GDM1 (cell line): ENCODE measurements around the gene PPAT.
"Not testable (repeated sequence)": the region's sequence is repeated elsewhere in the genome, so short reads cannot be mapped to it uniquely, and the experiment has no call there.

Source experiments
- DNase-seq: peaks from one replicate; lab custom pipeline; 2025; lab: John Stamatoyannopoulos, UW

The PPAT gene

DNA sequence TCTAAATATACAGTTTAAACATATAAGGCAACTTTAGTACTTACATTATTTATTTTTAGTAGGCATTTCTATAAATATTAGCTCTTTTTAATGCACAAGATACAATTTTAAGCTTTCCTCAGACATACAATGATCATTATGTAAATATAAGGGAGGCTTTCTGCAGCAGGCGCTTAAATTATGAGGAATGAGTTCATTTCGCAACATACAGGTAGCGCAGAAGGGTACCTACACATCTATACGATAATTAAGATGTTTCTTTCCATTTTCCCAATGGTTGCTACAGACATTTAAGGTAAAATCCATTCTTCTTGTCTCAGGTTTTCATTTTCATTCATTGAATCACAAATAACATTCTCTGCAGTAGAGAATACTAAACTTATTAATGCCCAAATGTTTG lies 49.3 kb downstream of the PPAT start:
- DNase-seq, result no peak

DNA sequence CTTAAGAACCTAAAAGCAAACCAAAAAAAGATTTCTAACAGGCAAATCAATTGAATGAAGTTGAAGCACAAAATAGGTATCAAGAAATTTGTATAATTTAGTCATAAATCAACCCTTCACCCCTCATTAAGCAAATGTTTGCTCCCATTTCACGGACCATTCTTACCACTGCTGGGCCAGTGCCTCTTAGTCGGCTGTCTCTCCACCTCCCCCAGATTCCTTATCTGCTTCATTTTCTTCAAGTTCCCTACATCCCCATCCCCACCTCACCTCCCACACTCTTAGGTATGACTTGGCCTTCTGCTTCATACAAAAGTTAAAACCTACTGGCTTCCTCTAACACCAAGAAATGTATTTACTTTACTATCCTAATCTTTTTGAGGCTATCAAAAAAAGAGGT lies 60.0 kb downstream of the PPAT start:
- no peak for DNase-seq

DNA sequence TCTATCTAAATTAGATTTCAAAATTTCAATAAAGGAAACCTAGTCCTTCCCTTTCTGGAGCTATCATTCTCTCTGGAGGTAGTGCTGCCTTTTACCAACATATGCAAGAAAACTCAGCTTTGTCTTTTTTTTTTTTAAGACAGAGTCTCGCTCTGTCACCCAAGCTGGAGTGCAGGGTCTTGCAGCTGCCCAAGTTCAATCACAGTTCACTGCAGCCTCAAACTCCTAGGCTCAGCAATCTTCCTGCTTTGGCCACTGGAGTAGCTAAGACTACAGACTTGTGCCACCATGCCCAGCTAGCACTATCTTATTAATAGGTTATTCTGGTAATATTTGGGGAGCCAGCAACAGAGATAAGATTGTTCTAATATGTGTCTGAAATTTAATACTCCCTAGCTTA lies 60.5 kb downstream of the PPAT start:
- DNase-seq, result no peak

DNA sequence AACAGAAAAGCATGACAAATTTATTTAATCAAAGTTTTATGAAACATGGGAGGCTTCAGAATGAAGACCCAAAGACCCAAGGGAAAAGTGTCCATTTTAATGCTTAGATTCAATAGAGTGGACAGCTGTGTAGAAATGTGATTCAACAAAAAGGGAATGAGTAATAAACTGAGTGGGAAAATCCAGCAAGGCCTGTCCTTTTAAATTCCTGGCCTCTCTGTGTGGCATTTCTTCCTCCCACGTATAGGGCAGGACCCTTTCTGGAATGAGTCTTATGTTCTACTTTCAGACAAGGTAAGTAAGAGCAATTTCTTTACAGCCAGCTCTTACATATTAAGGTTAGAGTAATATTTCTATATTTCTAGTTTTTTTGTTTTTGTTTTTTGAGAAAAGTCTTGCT lies 62.6 kb downstream of the PPAT start:
- no peak for DNase-seq

DNA sequence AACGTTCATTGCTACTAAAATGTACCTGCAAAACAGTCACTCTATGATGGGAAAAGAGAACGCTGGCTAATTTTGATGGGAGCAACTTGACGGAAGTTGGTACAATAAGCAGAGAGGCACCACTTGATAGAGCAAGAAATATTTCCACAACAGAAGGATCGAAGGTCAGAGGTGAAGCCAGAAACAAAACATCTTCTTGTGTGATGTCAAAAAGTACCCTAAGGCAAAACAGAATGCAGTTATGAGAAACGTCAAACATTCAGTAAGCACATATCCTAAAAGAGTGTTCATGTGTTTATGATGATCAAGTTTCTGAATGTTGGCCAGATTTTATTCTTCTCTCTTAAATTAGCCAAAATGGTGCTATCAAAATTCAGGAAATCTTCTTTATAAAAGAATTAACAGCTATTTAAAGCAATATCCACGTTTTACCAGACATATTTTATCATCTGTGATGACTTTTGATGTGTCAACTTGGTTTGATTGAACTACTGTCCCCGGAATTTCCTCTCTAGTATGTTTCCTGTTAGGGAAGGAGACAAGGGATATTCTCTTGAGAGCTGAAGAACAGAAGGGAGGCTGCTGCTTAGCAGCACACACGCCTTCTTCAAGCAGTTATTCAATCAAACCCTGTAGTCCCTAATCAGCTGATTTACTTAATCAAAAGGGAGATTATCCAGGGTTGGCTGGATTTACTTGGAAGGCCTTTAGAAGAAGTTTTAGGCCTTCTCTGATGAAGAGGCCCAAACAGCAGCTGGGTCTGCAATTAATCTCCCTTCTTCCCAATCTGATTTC lies 63.8 kb downstream of the PPAT start:
- no peak for DNase-seq

DNA sequence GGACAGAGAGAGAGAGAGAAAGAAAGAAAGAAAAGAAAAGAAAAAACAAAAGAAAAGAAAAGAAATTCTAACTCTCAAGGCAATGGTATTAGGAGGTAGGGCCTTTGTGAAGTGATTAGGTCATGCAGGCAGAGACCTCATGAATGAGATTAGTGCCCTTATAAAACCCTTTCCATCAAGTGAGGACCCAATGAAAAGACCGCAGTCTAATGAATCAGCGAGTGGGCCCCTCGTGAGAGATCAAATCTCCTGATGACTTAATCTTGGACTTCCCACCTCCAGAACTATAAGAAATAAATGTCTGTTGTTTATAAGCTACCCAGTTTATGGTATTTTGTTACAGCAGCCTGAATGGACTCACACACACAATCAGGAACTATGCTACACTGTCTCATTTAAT lies 65.0 kb downstream of the PPAT start:
- no peak for DNase-seq

DNA sequence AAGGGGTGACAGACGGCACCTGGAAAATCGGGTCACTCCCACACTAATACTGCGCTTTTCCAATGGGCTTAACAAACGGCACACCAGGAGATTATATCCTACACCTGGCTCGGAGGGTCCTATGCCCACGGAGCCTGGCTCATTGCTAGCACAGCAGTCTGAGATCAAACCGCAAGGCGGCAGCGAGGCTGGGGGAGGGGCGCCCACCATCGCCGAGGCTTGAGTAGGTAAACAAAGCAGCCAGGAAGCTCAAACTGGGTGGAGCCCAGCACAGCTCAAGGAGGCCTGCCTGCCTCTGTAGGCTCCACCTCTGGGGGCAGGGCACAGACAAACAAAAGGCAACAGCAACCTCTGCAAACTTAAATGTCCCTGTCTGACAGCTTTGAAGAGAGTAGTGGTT lies 72.4 kb downstream of the PPAT start:
- DNase-seq, result not testable (repeated sequence)

DNA sequence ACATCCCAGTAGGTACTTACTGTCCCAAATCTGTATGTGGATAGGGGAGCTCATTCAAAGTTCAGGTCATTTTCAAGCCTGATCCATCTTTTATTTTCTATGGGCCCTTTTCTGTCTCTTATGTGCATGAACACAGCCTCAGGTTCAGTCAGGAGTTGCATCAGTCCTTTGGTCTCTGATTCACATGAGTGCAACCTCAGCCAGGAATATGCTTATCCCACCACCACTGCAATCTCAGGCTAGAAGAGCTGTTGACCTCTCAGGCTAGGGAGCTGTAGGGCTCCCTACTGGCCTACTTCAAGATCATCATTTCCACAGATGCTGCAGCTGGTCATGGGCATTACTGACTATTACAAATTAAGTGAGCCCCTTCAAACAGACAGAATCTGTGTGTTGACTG lies 75.3 kb downstream of the PPAT start:
- DNase-seq, result no peak

DNA sequence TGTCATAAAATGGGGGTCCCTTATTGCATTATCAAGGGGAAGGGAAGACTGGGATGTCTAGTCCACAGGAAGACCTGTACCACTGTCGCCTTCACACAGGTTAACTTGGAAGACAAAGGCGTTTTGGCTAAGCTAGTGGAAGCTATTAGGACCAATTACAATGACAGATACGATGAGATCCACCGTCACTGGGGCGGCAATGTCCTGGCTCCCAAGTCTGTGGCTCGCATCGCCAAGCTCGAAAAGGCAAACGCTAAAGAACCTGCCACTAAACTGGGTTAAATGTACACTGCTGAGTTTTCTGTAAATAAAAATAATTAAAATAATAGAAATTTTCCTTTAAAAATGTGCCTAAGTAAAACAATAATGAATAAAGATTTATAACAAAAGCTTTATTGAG lies 78.8 kb downstream of the PPAT start:
- no peak for DNase-seq

DNA sequence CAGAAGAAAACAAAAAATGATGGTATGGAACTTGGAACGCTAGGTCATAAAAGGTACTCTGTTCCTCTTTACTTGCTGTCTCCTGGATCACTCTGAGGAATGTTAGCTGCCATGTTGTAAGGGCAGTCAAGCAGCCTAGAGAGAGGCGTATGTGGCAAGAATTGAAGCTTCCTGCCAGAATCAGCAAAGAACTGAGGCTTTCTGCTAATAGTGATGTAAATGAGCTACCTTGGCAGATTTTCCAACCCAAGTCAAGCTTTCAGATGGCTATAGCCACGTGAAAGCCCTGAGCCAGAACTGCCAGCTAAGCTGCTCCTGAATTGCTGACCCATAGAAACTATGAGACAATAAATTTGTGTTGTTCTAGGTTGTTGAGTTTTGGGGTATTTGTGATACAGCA lies 86.8 kb downstream of the PPAT start:
- DNase-seq, result no peak

DNA sequence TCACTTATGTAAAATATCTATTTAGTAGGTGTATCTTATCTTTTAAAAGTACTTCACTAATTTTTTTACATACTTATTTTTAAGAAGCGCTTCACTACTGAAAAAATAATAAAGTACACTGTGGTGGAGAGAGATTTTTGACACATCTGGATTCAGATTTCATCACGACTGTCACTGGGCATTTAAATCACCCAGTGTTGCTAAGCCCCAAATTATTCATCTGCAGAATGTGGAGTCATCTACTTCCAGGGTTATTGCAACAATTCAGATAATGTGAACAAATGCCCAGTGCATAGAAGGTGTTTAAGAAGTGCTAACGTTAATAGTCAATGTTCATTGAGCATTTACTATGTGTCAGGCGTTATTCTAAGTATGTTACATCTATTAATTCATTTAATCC lies 90.0 kb downstream of the PPAT start:
- DNase-seq, result no peak
